Subcutaneous abdominal adipose tissue (tissue), 5 donors: ENCODE data around the gene DCBLD1.

Source experiments
- H3K27ac ChIP-seq: one replicate; pipeline ENCODE4 v1.7.0; 2013; ENCODE audit warnings: low read depth, mild to moderate bottlenecking, inconsistent platforms, low read length, moderate library complexity
- H3K27me3 ChIP-seq, 5 donors: one replicate each; pipeline ENCODE4 v1.7.0; 2013; ENCODE audit warnings: low read length in 5 of 5, inconsistent platforms in 1 of 5; ENCODE audit not compliant: control insufficient read depth in 5 of 5, insufficient read depth in 4 of 5
- H3K36me3 ChIP-seq, 5 donors: one replicate each; pipeline ENCODE4 v1.7.0; 2013; ENCODE audit warnings: low read length in 5 of 5; ENCODE audit not compliant: control insufficient read depth in 5 of 5, insufficient read depth in 5 of 5
- H3K4me1 ChIP-seq, 5 donors: one replicate each; pipeline ENCODE4 v1.7.0; 2013; ENCODE audit warnings: low read length in 5 of 5, mild to moderate bottlenecking in 3 of 5, moderate library complexity in 1 of 5; ENCODE audit not compliant: control insufficient read depth in 5 of 5, insufficient read depth in 5 of 5
- H3K4me3 ChIP-seq, 5 donors: one replicate each; pipeline ENCODE4 v1.7.0; 2013; ENCODE audit warnings: low read length in 5 of 5, low read depth in 1 of 5
- H3K9ac ChIP-seq, 5 donors: one replicate each; pipeline ENCODE4 v1.7.0; 2013; ENCODE audit warnings: low read length in 5 of 5, mild to moderate bottlenecking in 4 of 5, moderate library complexity in 3 of 5
- H3K9me3 ChIP-seq, 5 donors: one replicate each; pipeline ENCODE4 v1.7.0; 2013; ENCODE audit warnings: low read length in 5 of 5; ENCODE audit not compliant: control insufficient read depth in 5 of 5
- donor health status: healthy.
- donor health status: healthy.
- donor health status: healthy.
- donor health status: healthy.
- donor health status: healthy.

Gene DCBLD1

DNA sequence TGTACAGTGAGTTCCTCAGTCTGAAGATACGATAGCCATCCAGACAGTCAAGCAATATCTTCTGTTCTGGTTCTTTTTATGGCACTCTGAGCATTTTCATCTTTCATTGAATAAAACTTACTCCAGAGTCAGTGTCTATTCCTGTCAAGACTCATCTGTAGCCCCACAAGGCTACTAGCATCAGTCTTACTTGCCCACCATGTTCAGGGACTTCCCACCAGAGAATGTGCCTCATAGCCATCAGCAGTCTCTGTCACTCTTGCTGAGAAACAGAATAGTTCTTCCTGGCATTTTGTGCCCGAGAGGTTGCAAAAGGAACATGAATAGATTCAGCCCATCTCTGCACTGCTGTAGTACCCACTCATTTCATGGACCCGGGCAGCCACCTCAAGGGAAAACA lies 12.7 kb upstream of the DCBLD1 start:
- Histone ChIP-seq H3K36me3 (no peaks in the 10 kb centered on the region), H3K4me1 (no peaks in the 10 kb centered on the region), H3K9me3 (no peaks in the 10 kb centered on the region), H3K27me3 (no peaks in the 10 kb centered on the region), H3K4me3 (no peak overlapping the region), H3K27ac (no peak overlapping the region), H3K9ac (no peak overlapping the region)

DNA sequence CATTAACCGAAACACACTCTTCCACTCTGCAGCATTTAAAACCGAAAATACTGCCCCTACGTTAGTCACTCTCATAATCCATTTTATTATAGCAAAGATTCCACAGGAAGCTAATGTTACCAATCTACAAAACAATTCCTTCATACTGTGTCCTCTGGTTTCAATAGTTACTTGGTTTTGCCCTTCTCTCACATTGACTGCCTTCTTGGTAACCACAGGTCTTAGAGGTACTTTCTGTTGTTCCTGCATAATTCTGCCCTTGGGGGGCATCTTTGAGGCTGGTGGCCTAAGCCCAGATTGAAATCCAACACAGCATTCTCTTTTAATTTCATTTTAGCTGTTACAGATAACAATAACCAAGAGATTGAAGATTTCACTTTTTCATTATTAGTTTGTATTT lies 9.8 kb upstream of the DCBLD1 start:
- no peaks in the 10 kb centered on the region for H3K36me3 ChIP-seq
- H3K4me1 ChIP-seq: no peaks in the 10 kb centered on the region
- no peaks in the 10 kb centered on the region for H3K27me3 ChIP-seq
- H3K9me3 ChIP-seq: no peaks in the 10 kb centered on the region
- no peak overlapping the region for H3K9ac ChIP-seq
- H3K27ac ChIP-seq: no peak overlapping the region
- H3K4me3 ChIP-seq: no peak overlapping the region

DNA sequence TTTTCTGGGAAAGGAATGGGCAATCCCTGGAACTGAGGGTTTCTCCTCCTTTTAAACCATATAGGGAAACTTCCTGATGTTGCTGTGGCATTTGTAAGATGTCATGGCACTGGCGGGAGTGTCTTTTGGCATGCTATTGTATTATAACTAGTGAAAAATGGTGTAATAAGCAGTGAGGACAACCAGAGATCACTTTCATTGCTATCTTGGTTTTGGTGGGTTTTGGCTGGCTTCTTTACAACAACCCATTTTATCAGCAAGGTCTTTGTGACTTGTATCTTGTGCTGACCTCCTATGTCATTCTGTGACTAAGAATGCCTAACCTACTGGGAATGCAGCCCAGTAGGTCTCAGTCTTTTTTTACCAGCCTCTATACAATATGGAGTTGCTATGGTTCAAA lies 9.1 kb upstream of the DCBLD1 start:
- no peaks in the 10 kb centered on the region for H3K4me1 ChIP-seq
- no peaks in the 10 kb centered on the region for H3K36me3 ChIP-seq
- no peak overlapping the region for H3K4me3 ChIP-seq
- no peaks in the 10 kb centered on the region for H3K9me3 ChIP-seq
- H3K9ac ChIP-seq: no peak overlapping the region
- H3K27me3 ChIP-seq: no peaks in the 10 kb centered on the region
- no peak overlapping the region for H3K27ac ChIP-seq

DNA sequence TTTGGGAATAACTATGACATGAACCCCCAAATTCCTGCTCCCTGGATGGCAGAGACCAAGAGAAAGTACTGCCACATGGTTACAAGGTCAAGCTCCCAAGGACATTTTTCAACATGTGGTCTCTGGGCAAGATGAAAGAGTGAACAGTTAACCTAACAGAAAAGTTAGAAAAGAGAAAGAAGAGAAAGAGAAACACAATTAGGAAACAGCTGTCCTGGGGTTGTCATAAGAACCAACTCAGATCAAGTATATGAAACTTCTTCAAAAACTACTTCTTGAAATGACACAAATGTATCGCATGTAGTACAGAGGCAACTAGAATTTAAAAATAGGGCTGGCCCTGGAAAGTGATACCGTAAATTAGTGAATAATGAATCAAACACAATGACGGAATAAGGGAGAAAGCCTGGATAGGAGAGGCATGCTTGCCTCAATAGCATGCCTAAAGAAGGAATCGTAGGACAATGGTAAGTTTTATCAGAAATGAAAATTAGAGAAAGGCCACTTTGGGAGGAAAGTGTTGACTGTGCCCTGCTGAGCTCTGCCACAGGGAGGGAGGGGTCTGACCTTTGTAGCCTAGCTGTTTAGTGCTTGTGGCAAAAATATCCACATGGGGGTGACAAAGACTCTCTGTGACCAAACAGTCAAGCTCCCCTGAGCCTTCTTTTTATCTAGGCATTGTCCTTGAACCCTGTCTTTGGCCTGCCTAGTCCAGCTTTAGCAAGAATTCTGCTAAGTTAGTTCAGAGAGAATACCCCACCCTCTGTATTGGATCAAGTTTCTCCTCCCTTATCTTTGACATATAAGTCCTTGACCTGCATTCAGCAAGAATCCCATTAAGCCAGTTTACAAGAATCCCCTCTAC lies 4.3 kb upstream of the DCBLD1 start:
- Histone ChIP-seq H3K4me1 (peaks cover 2 to 16% (median 14%) of the 10 kb centered on the region in 5 donors), H3K36me3 (no peaks in the 10 kb centered on the region), H3K9me3 (no peaks in the 10 kb centered on the region), H3K27me3 (no peaks in the 10 kb centered on the region), H3K9ac (no peak overlapping the region), H3K4me3 (no peak overlapping the region), H3K27ac (no peak overlapping the region)

DNA sequence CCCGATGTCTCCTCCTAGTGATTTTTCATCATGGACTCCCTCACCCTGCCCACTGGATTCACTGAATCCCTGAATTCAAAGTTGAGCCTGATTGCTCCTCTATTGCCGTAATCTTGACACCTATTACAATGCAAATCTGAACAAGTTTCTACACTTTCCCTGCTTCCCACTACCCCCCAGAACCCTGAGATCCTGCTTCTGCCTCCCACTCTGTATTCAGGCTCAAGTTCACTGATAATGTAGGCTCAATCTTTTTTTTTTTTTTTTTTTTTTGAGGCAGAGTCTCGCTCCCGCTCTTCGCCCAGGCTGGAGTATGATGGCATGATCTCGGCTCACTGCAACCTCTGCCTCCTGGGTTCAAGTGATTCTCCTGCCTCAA lies 3.6 kb upstream of the DCBLD1 start:
- no peaks in the 10 kb centered on the region for H3K9me3 ChIP-seq
- peaks cover 4 to 22% (median 21%) of the 10 kb centered on the region in 5 donors for H3K4me1 ChIP-seq
- H3K36me3 ChIP-seq: no peaks in the 10 kb centered on the region
- no peak overlapping the region for H3K27ac ChIP-seq
- H3K27me3 ChIP-seq: no peaks in the 10 kb centered on the region
- H3K4me3 ChIP-seq: no peak overlapping the region
- H3K9ac ChIP-seq: no peak overlapping the region

DNA sequence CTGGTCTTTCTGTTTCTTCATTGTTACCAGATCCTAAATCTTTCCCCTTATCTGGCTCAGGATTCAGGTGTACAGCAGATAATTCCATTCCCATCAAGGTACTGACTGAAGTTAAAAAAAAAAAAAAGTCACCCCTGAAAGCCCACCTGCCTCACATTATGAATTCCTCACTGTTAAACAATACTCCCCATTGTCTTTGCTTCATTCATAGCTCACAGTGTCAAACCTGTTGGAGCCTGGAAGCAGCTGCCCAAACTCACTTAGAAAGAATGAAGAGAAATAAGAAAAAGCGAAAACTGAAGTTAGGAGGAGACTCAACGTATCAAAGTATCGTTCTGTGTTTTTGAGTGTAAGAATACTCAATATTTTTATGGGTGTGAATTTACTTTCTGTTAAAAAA lies 1.8 kb upstream of the DCBLD1 start:
- no peak overlapping the region for H3K4me3 ChIP-seq
- H3K27ac ChIP-seq: no peak overlapping the region
- H3K36me3 ChIP-seq: no peaks in the 10 kb centered on the region
- H3K4me1 ChIP-seq: peaks cover 4 to 29% (median 28%) of the 10 kb centered on the region in 5 donors
- no peak overlapping the region for H3K9ac ChIP-seq
- no peaks in the 10 kb centered on the region for H3K27me3 ChIP-seq
- no peaks in the 10 kb centered on the region for H3K9me3 ChIP-seq

DNA sequence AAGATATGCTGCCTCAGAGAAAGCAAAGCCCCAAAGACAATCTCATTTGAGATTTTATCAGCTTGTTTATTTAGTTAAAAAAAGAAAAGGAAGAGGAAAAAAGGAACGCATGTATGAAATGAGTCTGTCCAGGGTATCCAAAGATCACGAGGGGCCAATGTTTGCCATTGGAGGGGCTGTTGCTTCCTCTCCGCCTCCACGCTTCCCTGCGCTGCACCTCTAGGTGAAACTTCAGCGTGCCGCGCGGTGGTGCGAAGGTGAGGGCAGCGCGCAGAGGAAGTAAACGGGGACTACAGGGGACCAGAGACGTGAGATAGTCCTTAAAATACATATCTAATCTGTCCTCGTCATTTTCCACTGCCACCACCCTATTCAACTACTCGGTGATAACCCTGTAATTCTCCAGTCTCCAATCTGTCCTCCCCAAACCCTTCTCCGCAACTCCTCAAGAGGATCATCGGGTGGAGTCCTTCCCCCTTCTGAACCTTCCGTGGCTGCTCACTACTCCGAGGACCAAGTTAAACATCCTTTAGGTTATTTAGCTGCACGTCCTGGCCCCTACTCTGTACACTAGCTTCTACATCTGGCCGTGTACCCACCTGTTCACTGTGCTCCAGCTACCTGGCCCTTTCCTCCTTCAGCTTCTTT lies 1.1 kb upstream of the DCBLD1 start:
- no peaks in the 10 kb centered on the region for H3K36me3 ChIP-seq
- peaks cover 4 to 29% (median 28%) of the 10 kb centered on the region in 5 donors for H3K4me1 ChIP-seq
- H3K9ac ChIP-seq: peak overlapping the region in 2 of 5 donors; percentile 5 to 58
- no peaks in the 10 kb centered on the region for H3K9me3 ChIP-seq
- peak overlapping the region; percentile 52 to 92 (median 90) for H3K4me3 ChIP-seq
- H3K27ac ChIP-seq: no peak overlapping the region
- H3K27me3 ChIP-seq: no peaks in the 10 kb centered on the region

DNA sequence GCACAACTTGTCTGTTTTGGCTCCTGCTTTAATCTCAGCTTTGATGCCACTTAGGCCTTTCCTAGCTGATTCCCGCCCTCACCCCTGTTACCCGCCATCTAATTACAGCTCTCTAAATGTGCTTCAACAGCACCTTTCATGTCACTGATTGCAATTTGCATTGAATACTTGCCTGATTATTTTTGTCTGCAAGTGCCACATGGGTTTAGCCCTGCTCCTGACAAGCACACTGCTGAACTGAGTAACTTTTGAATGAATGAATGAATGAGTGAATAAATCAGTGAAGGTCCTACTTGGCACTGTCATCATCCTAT lies 591 bp upstream of the DCBLD1 start:
- no peaks in the 10 kb centered on the region for H3K36me3 ChIP-seq
- H3K9me3 ChIP-seq: no peaks in the 10 kb centered on the region
- no peaks in the 10 kb centered on the region for H3K27me3 ChIP-seq
- H3K27ac ChIP-seq: peak overlapping the region; percentile 46
- H3K4me3 ChIP-seq: peak overlapping the region; percentile 52 to 92 (median 90)
- peaks cover 4 to 29% (median 28%) of the 10 kb centered on the region in 5 donors for H3K4me1 ChIP-seq
- H3K9ac ChIP-seq: peak overlapping the region in 3 of 5 donors; percentile 56 to 58 (median 56)

DNA sequence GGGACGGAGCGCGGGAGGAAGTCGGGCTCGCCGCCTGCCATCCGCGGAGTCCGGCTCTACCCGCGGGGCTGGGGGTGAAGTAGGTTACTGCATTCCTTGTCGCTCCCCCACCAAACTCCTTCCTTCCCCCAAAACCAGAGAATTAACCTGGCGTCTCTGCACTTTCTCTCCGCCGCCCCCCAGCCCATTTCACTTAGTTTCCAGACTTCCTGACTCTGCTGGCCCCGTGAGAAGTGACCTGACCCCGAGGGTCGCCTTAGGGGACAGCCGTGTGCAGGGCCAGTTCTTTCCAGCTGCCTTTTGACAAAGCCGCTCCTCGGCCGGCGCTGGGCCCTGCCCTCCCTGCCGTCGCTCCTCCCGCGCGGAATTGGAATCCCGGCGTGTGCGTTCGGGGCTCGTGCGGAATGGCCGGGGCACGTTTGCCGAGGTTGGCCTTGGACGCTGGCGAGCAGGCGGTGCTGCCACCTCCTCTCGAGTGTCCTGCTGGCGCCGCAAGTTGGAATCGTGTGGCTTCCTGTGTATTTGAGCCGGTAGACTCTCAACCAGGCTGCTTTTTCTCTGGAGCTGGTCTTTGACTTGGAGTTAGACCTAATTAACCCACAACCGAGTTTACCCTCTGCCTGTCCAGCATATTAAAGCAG lies 650 bp downstream of the DCBLD1 start:
- H3K27me3 ChIP-seq: no peaks in the 10 kb centered on the region
- H3K27ac ChIP-seq: peak overlapping the region; percentile 85
- H3K4me3 ChIP-seq: peak overlapping the region; percentile 83 to 92 (median 90)
- H3K36me3 ChIP-seq: no peaks in the 10 kb centered on the region
- H3K9ac ChIP-seq: peak overlapping the region; percentile 76 to 93 (median 81)
- peaks cover 4 to 29% (median 28%) of the 10 kb centered on the region in 5 donors for H3K4me1 ChIP-seq
- no peaks in the 10 kb centered on the region for H3K9me3 ChIP-seq

DNA sequence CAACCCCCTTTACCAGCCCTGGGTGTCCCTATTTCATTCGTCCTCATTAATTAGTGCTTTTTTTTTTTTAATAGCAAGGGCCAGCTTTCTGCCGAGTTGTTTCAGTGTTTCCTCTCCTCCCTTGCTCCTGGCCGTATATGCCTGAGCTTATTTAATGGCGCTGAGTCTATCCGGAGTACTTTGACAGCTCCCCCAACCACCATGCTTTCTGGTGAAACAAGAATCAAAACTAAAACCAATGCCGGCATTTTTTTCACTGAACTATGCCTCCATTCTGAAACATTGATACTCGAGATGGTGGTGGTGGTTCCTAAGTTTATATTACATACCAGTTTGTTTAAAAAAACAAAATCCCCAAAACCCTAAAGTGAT lies 1.2 kb downstream of the DCBLD1 start:
- Histone ChIP-seq H3K4me1 (peaks cover 4 to 29% (median 28%) of the 10 kb centered on the region in 5 donors), H3K27ac (peak overlapping the region; percentile 85), H3K9me3 (no peaks in the 10 kb centered on the region), H3K4me3 (peak overlapping the region; percentile 83 to 92 (median 90)), H3K9ac (peak overlapping the region; percentile 76 to 93 (median 81)), H3K27me3 (no peaks in the 10 kb centered on the region), H3K36me3 (no peaks in the 10 kb centered on the region)
